Small intestine (tissue), 7 donors: ENCODE data around the gene UBXN10. TPM values are rescaled to one million over a fixed set of nuclear protein-coding genes. Genes with fewer than 3 reads are reported as not detected.

ENCODE experiments used
- DNase-seq, 2 donors: peaks; one replicate each; pipeline versions ENCODE4 v3.0.0 to v3.0.0-alpha.2; 2013
- FAIRE-seq: peaks from 2 replicates; lab custom pipeline; 2012; peaks lifted over from hg19 to GRCh38; lab: Jason Lieb, UNC
- H3K27ac ChIP-seq, 3 donors: one replicate each; pipeline ENCODE4 v1.5.1; 2013; ENCODE audit warnings: low read length in 2 of 3, mild to moderate bottlenecking in 2 of 3, control low read depth in 1 of 3, inconsistent platforms in 1 of 3, low read depth in 1 of 3, moderate library complexity in 1 of 3
- H3K27me3 ChIP-seq, 3 donors: one replicate each; pipeline ENCODE4 v1.6.1; 2013; ENCODE audit warnings: low read length in 3 of 3, inconsistent platforms in 1 of 3; ENCODE audit not compliant: control insufficient read depth in 3 of 3, insufficient read depth in 3 of 3
- H3K36me3 ChIP-seq, 3 donors: one replicate each; pipeline ENCODE4 v1.6.1; 2013; ENCODE audit warnings: low read length in 3 of 3, inconsistent platforms in 1 of 3, low read depth in 1 of 3, mild to moderate bottlenecking in 1 of 3, moderate library complexity in 1 of 3; ENCODE audit not compliant: control insufficient read depth in 3 of 3, insufficient read depth in 2 of 3
- H3K4me1 ChIP-seq, 3 donors: one replicate each; pipeline ENCODE4 v1.6.1; 2013; ENCODE audit warnings: low read length in 2 of 3, inconsistent platforms in 1 of 3, low read depth in 1 of 3, mild to moderate bottlenecking in 1 of 3, moderate library complexity in 1 of 3; ENCODE audit not compliant: control insufficient read depth in 3 of 3, insufficient read depth in 2 of 3
- H3K4me3 ChIP-seq, 3 donors: one replicate each; pipeline ENCODE4 v1.5.1; 2013; ENCODE audit warnings: low read length in 3 of 3, control low read depth in 1 of 3, inconsistent platforms in 1 of 3, low read depth in 1 of 3, mild to moderate bottlenecking in 1 of 3, moderate library complexity in 1 of 3
- H3K9me3 ChIP-seq, 2 donors: one replicate each; pipeline ENCODE4 v1.6.1; 2013; ENCODE audit warnings: low read depth in 1 of 2, low read length in 1 of 2; ENCODE audit not compliant: control insufficient read depth in 2 of 2, insufficient read depth in 1 of 2
- WGBS, 3 donors: extraction: QIAGEN DNeasy Blood & Tissue Kit; methylation state at CpG; one replicate each; pipeline ENCODE4 v1.1.7; 2013; 5-methylcytosine and 5-hydroxymethylcytosine counted together
- polyA plus RNA-seq, 4 donors: library from polyadenylated mRNA; stranded (reverse) in 3 of 4; unstranded in 1 of 4; fragments of 200-250 nt in 3 of 4; fragments of 120-200 nt in 1 of 4; gene quantifications; one replicate each; pipeline versions ENCODE4 v1.2.1 to v1.2.3, GENCODE V29; 2013
- donor health status: healthy with polysubstance abuse.
- donor health status: control.
- donor health status: control.
- donor health status: Bipolar disorder and iron deficiency.
- donor health status: healthy.

Gene UBXN10
- polyA plus RNA-seq, 4 donors, result 0.22 to 1.6 (median 0.77) TPM

DNA sequence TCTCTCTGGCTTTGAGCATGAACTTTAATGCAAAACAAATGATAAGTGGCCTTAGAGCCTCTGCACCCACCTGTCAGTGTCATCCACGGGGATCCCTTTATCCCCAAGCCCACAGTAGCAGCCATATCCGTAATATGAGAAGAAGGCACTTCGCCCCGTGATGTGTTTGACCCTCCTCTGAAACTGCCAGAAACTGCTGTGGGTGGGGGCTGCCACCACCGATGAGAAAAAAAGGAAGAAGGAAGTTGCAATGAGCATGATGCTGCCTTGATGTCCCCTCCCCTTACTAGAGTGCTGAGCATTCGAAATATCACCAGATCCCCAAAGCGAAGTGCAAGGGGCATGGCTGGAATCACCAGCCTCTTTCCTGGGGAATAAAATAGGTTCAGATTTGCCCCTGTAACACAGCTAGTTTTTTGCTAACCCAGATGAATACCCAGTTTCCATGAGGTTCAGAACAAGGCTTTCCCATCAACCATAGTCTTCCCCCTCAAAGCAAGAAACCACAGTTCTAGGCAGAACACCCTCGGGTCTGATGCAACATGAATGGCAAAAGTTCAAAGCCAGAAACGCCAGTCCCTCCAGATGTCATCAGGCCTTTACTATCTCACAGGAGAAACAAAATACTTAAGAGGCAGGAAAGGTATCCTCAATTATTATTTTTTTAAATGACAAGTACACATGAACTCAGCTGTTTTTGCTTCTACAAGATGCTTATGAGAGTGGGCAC lies 10.8 kb upstream of the UBXN10 start:
- FAIRE-seq, result no peak
- no peak for DNase-seq
- WGBS, 3 donors, result 63 to 82% (median 68%) methylated on average over 9 of the region's 9 CpGs

GRCh38 chr1:20178634-20179370 lies 7.1 kb upstream of the UBXN10 start:
- Histone ChIP-seq H3K9me3 (peaks cover 0 to 5% of the 10 kb centered on the region in 2 donors), H3K27ac (no peak overlapping the region), H3K4me1 (no peaks in the 10 kb centered on the region), H3K27me3 (peaks cover 0 to 4% (median 0%) of the 10 kb centered on the region in 3 donors), H3K36me3 (no peaks in the 10 kb centered on the region), H3K4me3 (no peak overlapping the region)
- FAIRE-seq (no peak), DNase-seq (no peak)
- WGBS, 3 donors, result 79 to 93% (median 88%) methylated on average over 13 of the region's 13 CpGs

More for the DNA sequence above, 10.8 kb upstream of the UBXN10 start:
- no peak overlapping the region for H3K4me3 ChIP-seq
- H3K4me1 ChIP-seq, result no peaks in the 10 kb centered on the region
- H3K27ac ChIP-seq, result no peak overlapping the region
- H3K9me3 ChIP-seq, result peaks cover 0 to 5% of the 10 kb centered on the region in 2 donors
- H3K36me3 ChIP-seq, result no peaks in the 10 kb centered on the region
- H3K27me3 ChIP-seq, result peaks cover 0 to 4% (median 0%) of the 10 kb centered on the region in 3 donors

GRCh38 chr1:20179371-20180128 lies 6.3 kb upstream of the UBXN10 start:
- H3K36me3 ChIP-seq, result no peaks in the 10 kb centered on the region
- no peak for FAIRE-seq
- no peak overlapping the region for H3K27ac ChIP-seq
- DNase-seq, result no peak
- H3K4me3 ChIP-seq, result no peak overlapping the region
- no peaks in the 10 kb centered on the region for H3K4me1 ChIP-seq
- peaks cover 0 to 5% of the 10 kb centered on the region in 2 donors for H3K9me3 ChIP-seq
- peaks cover 0 to 4% (median 0%) of the 10 kb centered on the region in 3 donors for H3K27me3 ChIP-seq
- WGBS, 3 donors, result 84 to 91% (median 86%) methylated on average over 2 of the region's 2 CpGs

DNA sequence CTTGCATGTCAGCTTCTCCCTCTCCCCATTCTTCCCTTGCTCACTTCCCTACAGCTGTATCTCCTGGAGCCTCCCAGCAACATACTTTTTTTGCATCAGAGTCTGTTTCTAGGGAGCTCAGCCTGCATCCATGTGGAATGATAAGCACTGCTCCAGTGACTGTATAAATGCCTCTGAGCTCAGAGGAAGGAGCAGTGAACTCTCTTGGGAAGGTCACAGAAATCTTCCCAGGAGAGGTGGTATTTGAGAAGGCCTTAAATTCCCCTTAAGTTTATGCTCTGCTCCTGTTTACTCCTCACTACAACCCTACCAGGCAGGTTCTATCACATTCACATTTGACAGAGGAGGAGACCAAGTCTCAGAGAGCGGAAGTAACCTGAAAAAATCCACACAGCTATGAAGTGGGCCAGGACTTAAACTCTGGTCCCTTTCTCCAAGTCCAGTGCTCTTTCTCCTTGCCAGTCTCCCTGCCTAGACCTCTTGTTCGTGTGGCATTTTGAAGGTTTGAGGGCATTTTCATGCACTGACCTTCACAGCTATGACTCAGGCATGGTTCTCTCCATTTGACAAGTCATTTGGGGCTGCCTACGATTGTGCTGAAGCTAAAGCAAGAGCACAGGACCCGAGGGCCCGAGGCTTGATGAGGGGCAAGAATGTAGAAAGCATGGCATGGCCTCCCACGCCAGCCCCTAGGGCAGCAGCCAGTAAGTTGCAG lies 5.6 kb upstream of the UBXN10 start:
- H3K4me1 ChIP-seq, result no peaks in the 10 kb centered on the region
- FAIRE-seq, result no peak
- no peak for DNase-seq
- no peaks in the 10 kb centered on the region for H3K36me3 ChIP-seq
- peaks cover 0 to 5% of the 10 kb centered on the region in 2 donors for H3K9me3 ChIP-seq
- H3K4me3 ChIP-seq, result no peak overlapping the region
- 79 to 84% (median 84%) methylated on average over 6 of the region's 6 CpGs for WGBS, 3 donors
- no peak overlapping the region for H3K27ac ChIP-seq
- peaks cover 0 to 4% (median 0%) of the 10 kb centered on the region in 3 donors for H3K27me3 ChIP-seq

- H3K36me3 ChIP-seq, result no peaks in the 10 kb centered on the region
- no peak overlapping the region for H3K27ac ChIP-seq
- peaks cover 0 to 5% of the 10 kb centered on the region in 2 donors for H3K9me3 ChIP-seq
- no peak for FAIRE-seq
- peaks cover 0 to 5% (median 3%) of the 10 kb centered on the region in 3 donors for H3K4me1 ChIP-seq
- DNase-seq, result no peak
- H3K4me3 ChIP-seq, result no peak overlapping the region
- 45 to 62% (median 49%) methylated on average over 3 of the region's 3 CpGs for WGBS, 3 donors
- H3K27me3 ChIP-seq, result peaks cover 0 to 4% (median 0%) of the 10 kb centered on the region in 3 donors
Measured at GRCh38 chr1:20180844-20181207, 5.1 kb upstream of the UBXN10 start.

- Histone ChIP-seq H3K4me3 (no peak overlapping the region), H3K9me3 (peaks cover 0 to 5% of the 10 kb centered on the region in 2 donors), H3K27ac (no peak overlapping the region), H3K27me3 (no peaks in the 10 kb centered on the region), H3K4me1 (peaks cover 0 to 10% (median 6%) of the 10 kb centered on the region in 3 donors), H3K36me3 (no peaks in the 10 kb centered on the region)
- no peak for DNase-seq
- FAIRE-seq, result no peak
Measured at GRCh38 chr1:20182415-20182814, 3.5 kb upstream of the UBXN10 start.

DNA sequence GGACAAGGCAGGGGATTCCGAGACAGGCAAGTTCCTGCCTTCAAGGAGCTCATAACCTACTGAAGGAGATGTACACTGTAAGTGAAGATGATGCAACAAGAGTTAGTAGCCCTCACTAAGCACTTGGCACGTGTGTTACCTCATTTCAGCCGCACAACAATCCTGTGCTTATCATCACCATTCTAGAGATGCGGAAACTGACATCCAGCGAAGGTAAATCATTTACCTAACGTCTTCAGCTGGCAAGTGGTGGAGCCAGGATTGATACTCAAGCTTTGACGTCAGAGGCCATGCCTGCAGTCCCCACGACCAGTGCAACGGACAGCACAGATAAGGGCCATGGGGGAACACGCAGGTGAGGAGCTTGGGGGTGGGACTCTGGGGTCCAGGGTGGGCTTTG lies 2.9 kb upstream of the UBXN10 start:
- no peak overlapping the region for H3K27ac ChIP-seq
- H3K36me3 ChIP-seq, result no peaks in the 10 kb centered on the region

More for the DNA sequence above, 2.9 kb upstream of the UBXN10 start:
- WGBS, 3 donors, result 12 to 67% (median 32%) methylated on average over 10 of the region's 10 CpGs
- FAIRE-seq (no peak), DNase-seq (peak; percentile 31 to 82)
- Histone ChIP-seq H3K27me3 (no peaks in the 10 kb centered on the region), H3K4me3 (no peak overlapping the region), H3K9me3 (peaks cover 0 to 5% of the 10 kb centered on the region in 2 donors), H3K4me1 (peaks cover 0 to 10% (median 6%) of the 10 kb centered on the region in 3 donors)
